Breast epithelium (tissue), 4 donors: Measurements from ENCODE around the gene DPY19L1. TPM values are rescaled to one million over a fixed set of nuclear protein-coding genes. Genes with fewer than 3 reads are reported as not detected.

ENCODE experiments used
- DNase-seq, 2 donors: peaks; one replicate each; pipeline ENCODE4 v3.0.0-alpha.2; 2019; ENCODE audit warnings: low spot score in 2 of 2
- H3K27ac ChIP-seq, 2 donors: fragments of 200-600 bp; sonication (generic) in 1 of 2; one replicate each; pipeline ENCODE4 v1.5.1; 2016 to 2019; ENCODE audit warnings: mild to moderate bottlenecking in 1 of 2
- H3K27me3 ChIP-seq, 2 donors: fragments of 200-600 bp; sonication (generic) in 1 of 2; one replicate each; pipeline versions ENCODE4 v1.5.1 to v1.6.0; 2017 to 2019; ENCODE audit warnings: control low read depth in 1 of 2, mild to moderate bottlenecking in 1 of 2
- H3K36me3 ChIP-seq: fragments of 200-600 bp; one replicate; pipeline ENCODE4 v1.5.1; 2019
- H3K4me1 ChIP-seq, 2 donors: fragments of 200-600 bp; sonication (generic); one replicate each; pipeline ENCODE4 v1.5.1; 2016 to 2019; ENCODE audit warnings: control low read depth in 1 of 2
- H3K4me3 ChIP-seq, 3 donors: fragments of 200-600 bp; sonication (generic); 1 replicate in 2 of 3; 2 replicates in 1 of 3; pipeline ENCODE4 v1.5.1; 2016 to 2019; ENCODE audit warnings: mild to moderate bottlenecking in 3 of 3, moderate library complexity in 2 of 3
- H3K9me3 ChIP-seq, 2 donors: fragments of 200-600 bp; sonication (generic) in 1 of 2; one replicate each; pipeline ENCODE4 v1.5.1; 2016 to 2019; ENCODE audit warnings: control low read depth in 1 of 2
- POLR2A ChIP-seq: fragments of 450-650 bp; IDR thresholded peaks from one replicate; pipeline ENCODE4 v1.6.1; 2016; ENCODE audit warnings: antibody characterized with exemption, mild to moderate bottlenecking, moderate library complexity
- POLR2AphosphoS5 ChIP-seq, 3 donors: sonication (generic); formaldehyde crosslinking; IDR thresholded peaks; one replicate each; pipeline ENCODE4 v1.6.1; 2017; ENCODE audit warnings: antibody characterized with exemption in 3 of 3
- intact Hi-C: fragments of 100-400 bp; cut with DNase I; formaldehyde crosslinking; loops from one replicate; pipeline ENCODE4 v1.15.1; 2023; ENCODE audit warnings: low total_unique reads
- total RNA-seq, 3 donors: library from RNA; depleted of rRNA; stranded (reverse); fragments of >200 nt; gene quantifications; one replicate each; pipeline ENCODE4 v1.1.0, GENCODE V29; 2016
- TF ChIP-seq, protein P1 (sequence below), 3 donors: fragments of 450-650 bp; IDR thresholded peaks; one replicate each; pipeline ENCODE4 v1.5.1; 2016 to 2017; ENCODE audit warnings: antibody characterized with exemption in 3 of 3, mild to moderate bottlenecking in 3 of 3, moderate library complexity in 3 of 3

DPY19L1 gene
- total RNA-seq, 3 donors from 2014 or later: 14.1 to 18.2 (median 17.4) TPM

DNA sequence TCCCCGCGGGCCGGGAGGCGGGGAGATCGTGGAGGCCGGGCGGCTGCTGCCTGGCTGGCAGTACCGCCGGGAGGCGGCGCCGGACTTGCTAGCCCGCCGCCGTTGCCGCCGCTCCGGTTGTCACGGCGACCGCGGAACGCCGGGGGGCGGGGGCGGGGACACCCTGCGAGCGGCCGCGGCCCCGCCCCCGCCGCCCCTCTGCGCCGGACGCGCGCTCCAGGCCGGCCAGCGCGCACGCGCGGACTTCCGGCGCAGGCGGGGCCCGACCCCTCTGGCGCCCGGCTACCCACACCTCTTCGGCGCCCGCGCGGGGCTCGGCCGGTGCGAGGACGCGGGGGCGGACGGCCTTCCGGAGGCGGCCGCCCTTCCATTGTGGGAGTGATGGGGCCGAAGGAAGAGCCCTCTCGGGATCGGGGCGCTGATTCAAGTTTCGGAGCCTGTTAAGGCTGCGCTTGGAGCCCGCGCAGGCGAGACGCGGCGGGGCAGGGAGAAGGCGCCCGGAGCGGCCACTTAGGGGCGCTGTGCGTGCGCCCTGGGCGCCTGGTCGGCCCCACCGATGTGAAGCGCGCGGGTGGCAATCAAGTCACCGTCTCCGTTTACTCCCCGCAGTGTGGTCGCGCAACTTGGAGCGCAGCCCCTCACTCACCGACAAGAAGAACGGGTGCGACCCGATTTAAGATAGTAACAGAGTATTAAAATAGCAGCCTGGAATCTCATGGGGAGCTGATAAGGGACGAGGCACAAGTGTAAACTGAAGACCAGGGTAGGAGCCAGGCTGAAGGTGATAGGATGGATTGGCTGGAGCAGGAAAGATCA, 449 bp upstream of the DPY19L1 start:
- DNase-seq: peak; percentile 91 to 93
- Histone ChIP-seq H3K4me3 (peak overlapping the region; percentile 66 to 85 (median 70)), H3K27ac (peak overlapping the region; percentile 86 to 90), H3K9me3 (no peaks in the 10 kb centered on the region), H3K27me3 (no peaks in the 10 kb centered on the region), H3K36me3 (no peaks in the 10 kb centered on the region), H3K4me1 (no peaks in the 10 kb centered on the region)
- intact Hi-C loops: no loop called here
- TF ChIP-seq POLR2A: no peak
- peak in 1 of 3 donors; percentile 19 for TF ChIP-seq POLR2AphosphoS5 (IDR thresholded peaks at IDR 0.05)
- TF ChIP-seq, protein P1, sequence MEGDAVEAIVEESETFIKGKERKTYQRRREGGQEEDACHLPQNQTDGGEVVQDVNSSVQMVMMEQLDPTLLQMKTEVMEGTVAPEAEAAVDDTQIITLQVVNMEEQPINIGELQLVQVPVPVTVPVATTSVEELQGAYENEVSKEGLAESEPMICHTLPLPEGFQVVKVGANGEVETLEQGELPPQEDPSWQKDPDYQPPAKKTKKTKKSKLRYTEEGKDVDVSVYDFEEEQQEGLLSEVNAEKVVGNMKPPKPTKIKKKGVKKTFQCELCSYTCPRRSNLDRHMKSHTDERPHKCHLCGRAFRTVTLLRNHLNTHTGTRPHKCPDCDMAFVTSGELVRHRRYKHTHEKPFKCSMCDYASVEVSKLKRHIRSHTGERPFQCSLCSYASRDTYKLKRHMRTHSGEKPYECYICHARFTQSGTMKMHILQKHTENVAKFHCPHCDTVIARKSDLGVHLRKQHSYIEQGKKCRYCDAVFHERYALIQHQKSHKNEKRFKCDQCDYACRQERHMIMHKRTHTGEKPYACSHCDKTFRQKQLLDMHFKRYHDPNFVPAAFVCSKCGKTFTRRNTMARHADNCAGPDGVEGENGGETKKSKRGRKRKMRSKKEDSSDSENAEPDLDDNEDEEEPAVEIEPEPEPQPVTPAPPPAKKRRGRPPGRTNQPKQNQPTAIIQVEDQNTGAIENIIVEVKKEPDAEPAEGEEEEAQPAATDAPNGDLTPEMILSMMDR (IDR thresholded peaks at IDR 0.05): peak; percentile 21 to 69 (median 69)

DNA sequence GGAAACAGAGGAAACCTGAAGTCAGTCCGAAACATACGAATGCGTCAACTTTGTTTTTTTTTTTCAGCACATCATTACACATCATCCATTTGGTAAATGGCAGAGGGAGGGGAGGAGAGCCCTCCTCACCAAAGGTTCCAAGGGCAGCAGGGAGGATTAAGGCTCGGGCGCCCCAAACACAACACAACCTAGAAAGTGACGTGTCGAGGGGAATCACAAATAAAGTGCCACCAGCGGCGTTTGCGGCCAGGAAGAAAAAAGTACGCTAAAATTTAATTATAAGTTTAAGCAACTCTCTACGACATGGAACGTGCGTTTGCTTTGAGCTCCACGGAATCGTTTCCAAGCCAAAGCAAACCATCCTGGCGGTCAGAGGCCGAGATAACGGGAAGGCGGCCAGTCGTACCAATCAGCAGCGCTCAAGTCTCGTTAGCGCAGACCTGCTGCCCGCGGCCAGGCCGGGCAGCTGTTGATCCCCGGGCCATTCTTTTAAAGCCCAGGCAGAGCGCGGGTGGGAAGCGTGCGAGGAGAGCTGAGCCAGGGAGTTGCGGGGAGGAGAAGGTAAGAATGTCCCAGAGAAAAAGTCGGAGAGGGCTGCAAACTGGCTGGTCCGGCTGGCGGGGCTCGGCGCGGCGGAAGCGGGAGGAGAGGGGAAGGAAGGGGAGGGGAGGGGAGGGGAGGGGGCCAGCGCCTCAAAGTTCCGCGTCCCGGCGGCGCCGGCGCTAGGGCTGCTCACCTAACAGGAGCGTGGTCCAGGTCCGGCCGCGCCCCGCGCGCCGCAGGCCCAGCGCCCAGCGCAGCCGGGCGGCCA, 719 bp downstream of the DPY19L1 start:
- H3K36me3 ChIP-seq: no peaks in the 10 kb centered on the region
- intact Hi-C loops: no loop called here
- H3K27me3 ChIP-seq: no peaks in the 10 kb centered on the region
- H3K4me3 ChIP-seq: peak overlapping the region; percentile 66 to 85 (median 70)
- TF ChIP-seq POLR2AphosphoS5 (IDR thresholded peaks at IDR 0.05) (peak in 1 of 3 donors; percentile 27), POLR2A (no peak)
- peak overlapping the region; percentile 59 to 90 for H3K27ac ChIP-seq
- no peaks in the 10 kb centered on the region for H3K9me3 ChIP-seq
- DNase-seq: peak in 1 of 2 donors; percentile 55
- no peaks in the 10 kb centered on the region for H3K4me1 ChIP-seq

DNA sequence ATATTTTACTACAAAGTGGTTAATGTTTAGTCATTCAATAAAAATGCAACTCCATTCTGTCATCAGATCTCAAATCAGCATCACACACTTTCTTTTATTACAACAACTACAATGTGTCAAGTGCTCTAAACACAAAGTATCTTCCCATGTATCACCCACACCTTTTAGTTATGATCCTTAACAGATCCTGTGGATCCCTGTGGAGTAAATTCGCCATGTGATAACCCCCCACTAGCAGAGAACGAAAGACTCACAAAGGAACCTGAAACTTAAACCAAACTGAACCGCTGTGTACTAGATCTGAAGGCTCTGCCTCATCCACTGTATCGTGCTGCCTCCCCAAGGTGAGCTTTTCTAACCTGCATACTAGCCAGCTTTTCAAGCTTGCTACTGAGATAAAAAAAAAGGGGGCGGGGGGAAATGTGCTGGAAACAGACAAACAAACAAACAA, 1.7 kb downstream of the DPY19L1 start:
- H3K4me1 ChIP-seq: no peaks in the 10 kb centered on the region
- no peak for DNase-seq
- no peaks in the 10 kb centered on the region for H3K9me3 ChIP-seq
- H3K27ac ChIP-seq: no peak overlapping the region
- TF ChIP-seq, protein P1 (IDR thresholded peaks at IDR 0.05): no peak
- TF ChIP-seq POLR2A (no peak), POLR2AphosphoS5 (IDR thresholded peaks at IDR 0.05) (no peak)
- H3K36me3 ChIP-seq: no peaks in the 10 kb centered on the region
- intact Hi-C loops: no loop called here
- peak overlapping the region in 1 of 3 donors; percentile 85 for H3K4me3 ChIP-seq
- no peaks in the 10 kb centered on the region for H3K27me3 ChIP-seq

DNA sequence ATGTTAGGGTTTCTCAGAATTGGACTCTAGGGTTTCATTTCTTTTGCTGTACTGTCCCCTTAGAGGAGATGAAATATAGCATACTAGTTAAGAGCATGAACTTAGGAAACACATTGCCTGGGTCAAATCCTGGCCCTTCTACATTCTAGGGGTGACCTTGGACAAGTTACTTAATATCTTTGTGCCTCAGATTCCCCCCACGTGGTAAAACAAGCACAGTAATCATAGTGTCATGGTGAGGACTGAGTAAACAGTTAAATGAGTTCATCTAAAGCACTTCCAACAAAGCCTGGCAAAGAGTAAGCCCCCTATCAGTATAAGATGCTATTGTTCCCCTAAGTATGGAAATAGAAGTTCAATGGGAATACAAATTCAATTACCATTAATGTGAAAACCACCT, 5.1 kb downstream of the DPY19L1 start:
- no peak for DNase-seq
- intact Hi-C loops: no loop called here
- H3K4me3 ChIP-seq: no peak overlapping the region
- no peaks in the 10 kb centered on the region for H3K4me1 ChIP-seq
- no peaks in the 10 kb centered on the region for H3K36me3 ChIP-seq
- TF ChIP-seq, protein P1 (IDR thresholded peaks at IDR 0.05): no peak
- H3K27ac ChIP-seq: no peak overlapping the region
- H3K9me3 ChIP-seq: no peaks in the 10 kb centered on the region
- no peaks in the 10 kb centered on the region for H3K27me3 ChIP-seq

DNA sequence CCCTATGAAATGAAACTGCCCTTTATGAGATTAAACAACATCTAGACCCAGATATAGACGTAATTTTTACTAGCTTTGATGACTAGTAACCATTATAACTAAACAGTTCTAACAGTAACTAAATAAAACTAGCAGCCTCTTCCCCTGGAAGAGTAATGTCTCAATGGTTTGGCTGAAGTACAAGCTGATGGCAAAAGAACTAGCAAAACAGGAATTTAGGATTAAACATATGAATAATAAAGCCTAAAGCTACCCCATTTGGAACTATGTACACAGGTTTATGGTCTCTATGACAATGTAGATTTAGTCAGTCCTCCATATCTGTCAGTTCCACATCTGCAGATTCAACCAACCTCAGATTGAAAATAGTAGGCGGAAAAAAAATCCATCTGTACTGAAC, 6.4 kb downstream of the DPY19L1 start:
- H3K27ac ChIP-seq: no peak overlapping the region
- H3K36me3 ChIP-seq: no peaks in the 10 kb centered on the region
- DNase-seq: no peak
- TF ChIP-seq, protein P1 (IDR thresholded peaks at IDR 0.05): no peak
- TF ChIP-seq POLR2A (no peak), POLR2AphosphoS5 (IDR thresholded peaks at IDR 0.05) (no peak)
- intact Hi-C loops: no loop called here
- no peak overlapping the region for H3K4me3 ChIP-seq
- H3K27me3 ChIP-seq: no peaks in the 10 kb centered on the region
- H3K9me3 ChIP-seq: no peaks in the 10 kb centered on the region
- no peaks in the 10 kb centered on the region for H3K4me1 ChIP-seq
